NCI-H524 (cell line): ENCODE data around the gene ZNFX1.

Experiments
- DNase-seq, 2 experiments: peaks; one replicate each; lab custom pipeline; 2025; lab: John Stamatoyannopoulos, UW

ZNFX1 gene

DNA sequence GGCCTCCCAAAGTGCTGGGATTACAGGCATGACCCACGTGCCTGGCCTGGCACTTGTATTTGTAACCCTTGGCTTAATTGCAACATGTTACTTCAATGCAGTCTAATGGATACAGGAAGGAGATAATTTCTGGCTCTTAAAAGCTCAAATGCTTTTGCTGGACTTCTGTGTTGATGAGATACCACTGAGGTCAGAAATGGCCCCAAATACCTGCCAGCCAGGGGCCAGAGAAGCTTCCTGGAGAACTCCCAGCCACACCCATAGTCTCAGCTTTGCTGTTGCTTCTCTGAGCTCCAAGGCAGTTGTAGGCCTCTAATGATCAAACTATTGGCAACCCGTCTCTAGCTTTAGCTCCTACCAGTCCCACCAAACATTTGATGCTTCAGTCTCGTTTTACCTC lies 14.2 kb upstream of the ZNFX1 start:
- no peak for DNase-seq

DNA sequence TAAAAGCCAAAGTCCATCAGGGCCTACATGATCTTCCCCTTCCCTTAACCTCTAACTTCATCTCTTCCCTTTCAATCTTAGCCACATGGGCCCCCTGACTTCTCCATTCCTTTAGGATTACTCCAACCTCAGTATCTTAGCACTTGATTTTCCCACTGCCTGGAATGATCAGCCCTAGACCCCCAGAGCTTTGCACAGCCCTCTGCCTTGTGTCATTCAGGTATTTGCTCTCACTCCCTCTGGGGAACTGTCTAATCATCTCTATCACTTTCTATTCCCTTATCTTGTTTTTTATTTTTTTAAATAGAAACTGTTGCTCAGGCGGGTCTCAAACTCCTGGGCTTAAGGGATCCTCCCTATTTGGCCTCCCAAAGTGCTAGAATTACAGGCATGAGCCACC lies 13.3 kb upstream of the ZNFX1 start:
- no peak for DNase-seq

- no peak for DNase-seq
Observed at GRCh38 chr20:49290608-49291191, 12.8 kb upstream of the ZNFX1 start.

- no peak for DNase-seq
Observed at GRCh38 chr20:49288784-49289696, 11.2 kb upstream of the ZNFX1 start.

- no peak for DNase-seq
Observed at GRCh38 chr20:49288250-49288751, 10.4 kb upstream of the ZNFX1 start.

DNA sequence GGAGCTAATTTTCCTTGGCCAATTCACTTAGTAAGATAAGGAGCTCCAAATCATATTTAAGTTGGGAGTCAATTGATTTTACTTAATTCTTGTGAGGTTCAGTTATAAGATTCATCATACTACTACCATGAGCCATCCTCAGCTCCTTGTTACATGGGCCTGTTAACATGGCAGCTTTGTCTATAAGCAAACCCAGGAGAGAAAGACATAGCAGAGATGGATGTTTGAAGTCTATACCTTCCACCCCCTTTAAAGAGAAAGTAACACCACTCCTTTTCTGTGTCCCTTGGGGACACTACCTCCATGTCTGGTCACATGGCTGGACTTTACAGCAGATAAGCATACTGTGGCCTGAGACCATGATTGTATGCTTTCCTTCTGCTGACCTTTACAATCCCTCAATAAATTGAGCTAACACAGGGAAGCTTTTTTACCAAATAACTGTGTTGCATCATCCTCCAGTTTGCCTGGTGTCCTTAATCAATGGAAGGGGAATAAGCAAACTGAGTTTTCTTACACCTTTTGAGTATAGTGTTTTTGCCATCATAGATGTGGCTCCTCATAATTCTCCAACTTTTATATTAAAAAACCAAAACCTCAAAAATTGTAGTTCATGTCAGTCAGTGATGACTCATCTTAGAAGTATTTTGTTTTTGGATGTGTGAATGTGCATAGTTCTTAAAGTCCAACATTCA lies 9.8 kb upstream of the ZNFX1 start:
- no peak for DNase-seq

DNA sequence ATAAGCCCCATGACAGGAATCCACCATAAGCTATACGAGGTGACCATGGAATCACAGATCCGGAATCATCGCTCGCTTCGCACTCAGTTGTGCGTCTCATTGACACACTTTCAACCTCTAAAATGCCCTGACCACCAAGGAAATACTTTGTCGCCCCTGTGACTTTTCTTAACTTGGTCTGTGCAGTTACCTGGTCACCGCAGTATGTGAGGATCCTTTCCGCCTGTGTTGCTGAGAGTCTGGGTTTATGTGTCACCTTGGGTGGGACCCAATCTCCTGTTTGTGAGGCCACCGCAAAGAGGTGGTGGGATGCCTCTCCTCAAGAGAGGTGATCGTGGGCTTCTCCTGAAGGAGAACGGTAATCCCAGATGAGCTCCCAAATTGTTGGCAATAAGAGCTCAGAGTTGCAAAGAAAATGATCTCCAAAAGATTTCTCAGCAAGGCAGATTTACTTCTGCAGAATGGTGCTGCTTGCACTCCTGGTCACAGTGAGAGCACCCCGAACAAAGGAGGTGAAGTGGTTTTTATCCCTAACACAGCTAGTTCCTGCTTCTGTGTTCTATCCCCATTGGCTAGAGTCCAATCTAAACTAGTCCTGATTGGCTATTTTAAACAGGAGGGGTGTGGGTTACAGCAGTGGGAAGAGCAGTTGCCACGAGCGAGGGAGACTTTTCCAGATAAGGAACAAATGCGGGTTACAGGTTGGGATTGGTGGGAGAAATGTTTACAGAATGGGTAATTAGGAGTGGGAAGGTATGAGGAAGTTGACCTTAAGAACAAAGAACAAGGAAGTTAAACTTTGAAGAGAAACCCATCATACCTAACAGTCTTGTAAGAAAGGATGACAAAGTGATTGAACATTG lies 9.1 kb upstream of the ZNFX1 start:
- DNase-seq = no peak

GRCh38 chr20:49285813-49286494 lies 8.1 kb upstream of the ZNFX1 start:
- no peak for DNase-seq

GRCh38 chr20:49285233-49285668 lies 7.4 kb upstream of the ZNFX1 start:
- DNase-seq = no peak

GRCh38 chr20:49284818-49285217 lies 7.0 kb upstream of the ZNFX1 start:
- DNase-seq = no peak

DNA sequence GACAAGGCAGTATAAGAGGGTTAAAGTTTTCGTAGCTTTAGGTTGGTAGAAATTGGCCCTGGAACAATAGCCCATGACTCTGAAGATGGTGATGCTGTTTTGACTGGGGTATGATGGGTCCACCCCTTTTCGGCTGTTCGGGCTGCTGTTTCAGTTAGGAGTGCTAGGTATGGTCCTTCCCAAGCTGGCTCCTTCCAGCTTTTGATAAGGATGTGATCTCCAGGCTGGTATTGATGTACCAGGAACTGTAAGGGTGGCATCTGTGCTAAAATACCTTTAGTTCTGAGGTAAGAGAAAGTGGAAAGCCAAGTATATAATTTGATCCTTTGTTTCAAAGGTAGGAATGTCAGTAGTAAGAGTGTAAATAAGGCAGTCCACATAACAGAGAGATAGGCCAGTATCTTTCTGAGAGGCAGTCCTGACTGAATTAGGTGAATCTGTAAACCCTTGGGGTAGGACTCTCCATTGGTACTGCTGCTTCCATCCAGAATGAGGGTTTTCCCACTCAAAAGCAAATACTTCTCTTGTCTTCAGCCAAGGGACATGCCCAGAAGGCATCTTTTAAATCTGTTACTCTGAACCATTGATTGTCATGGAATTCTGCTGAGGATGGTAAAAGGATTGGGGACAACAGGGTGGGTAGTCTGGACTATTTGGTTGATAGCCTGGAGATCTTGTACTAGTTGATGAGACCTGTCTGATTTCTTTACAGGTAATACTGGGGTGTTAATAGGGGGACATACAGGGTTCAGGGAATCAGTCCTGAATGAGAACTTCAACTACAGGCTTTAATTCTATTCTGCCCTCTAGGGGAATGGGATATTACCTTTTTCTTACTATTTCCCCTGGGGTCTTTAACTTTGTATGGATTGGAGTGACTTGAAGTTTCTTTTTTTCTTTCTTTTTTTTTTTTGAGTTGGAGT lies 6.1 kb upstream of the ZNFX1 start:
- DNase-seq = no peak

DNA sequence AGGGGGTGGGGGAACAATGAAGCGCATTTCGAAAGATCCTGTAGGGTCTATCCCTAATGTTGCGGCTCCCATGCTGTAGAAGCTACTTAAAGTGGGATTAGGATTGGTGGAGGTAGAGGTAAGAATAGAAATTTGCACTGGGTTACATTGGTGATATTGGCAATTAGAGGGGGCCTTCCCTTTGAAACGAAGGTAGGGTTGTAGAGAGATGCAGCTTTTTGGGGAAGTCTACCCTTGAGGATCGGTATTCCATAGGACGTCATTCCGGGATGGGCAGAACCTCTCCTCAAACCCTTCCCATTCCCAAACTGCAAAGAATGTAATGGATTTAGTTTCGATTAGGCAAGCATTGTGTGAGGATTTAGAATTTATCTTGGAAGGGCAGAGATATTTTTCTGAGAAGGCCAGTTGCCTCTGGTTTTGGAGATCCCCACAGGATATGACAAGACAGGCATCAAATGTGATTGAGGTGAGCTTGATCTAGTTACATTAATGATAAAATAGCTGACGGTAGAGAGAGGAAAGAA lies 5.4 kb upstream of the ZNFX1 start:
- DNase-seq = no peak

DNA sequence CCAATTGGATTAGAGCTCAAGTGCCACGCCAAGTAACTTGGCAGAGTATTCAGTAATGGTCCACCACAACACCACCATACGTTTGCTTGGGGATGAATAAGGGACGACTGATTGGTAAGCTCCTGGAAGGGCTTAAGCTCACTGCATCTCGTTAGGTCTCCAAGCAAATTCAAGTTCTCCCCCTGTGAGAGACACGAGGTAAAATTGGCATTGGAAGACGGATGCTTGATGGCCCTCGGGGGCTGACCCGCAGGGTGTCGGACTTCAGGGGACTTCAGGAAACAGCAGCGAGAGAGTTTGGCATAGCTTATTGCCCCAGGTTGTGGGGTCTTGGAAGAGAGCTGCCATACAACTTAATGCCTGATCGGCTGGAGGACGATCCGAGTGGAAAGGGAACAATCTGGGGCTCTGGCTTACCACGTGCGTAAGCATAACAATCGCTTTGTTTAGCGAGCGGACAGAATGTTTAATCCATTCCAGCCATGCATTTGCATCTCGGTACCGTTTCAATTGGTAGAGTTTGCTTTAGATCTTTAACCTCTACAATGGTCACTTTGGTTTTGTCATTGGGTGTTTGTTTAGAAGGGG lies 4.8 kb upstream of the ZNFX1 start:
- DNase-seq = no peak

DNA sequence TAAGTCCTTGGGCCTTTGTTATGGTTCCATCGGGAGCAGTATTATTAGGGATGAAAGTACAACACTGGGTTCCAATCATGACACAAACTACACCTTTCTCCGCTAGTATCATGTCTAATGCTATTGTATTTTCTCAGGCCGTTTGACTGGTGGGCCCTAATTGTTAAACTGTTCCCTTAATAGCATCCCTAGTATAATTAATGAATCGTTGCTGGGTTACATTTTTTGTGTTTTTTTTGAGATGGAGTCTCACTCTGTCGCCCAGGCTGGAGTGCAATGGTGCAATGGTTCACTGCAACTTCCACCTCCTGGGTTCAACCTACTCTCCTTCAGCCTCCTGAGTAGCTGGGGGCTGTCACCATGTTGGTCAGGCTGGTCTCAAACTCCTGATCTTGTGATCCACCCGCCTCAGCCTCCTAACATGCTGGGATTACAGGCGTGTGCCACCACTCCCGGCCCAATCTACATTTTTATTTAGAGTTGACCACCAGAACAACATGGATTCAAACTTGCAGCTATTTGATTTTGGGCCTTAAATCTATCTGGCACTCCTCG lies 4.1 kb upstream of the ZNFX1 start:
- no peak for DNase-seq

GRCh38 chr20:49281059-49281912 lies 3.4 kb upstream of the ZNFX1 start:
- no peak for DNase-seq

DNA sequence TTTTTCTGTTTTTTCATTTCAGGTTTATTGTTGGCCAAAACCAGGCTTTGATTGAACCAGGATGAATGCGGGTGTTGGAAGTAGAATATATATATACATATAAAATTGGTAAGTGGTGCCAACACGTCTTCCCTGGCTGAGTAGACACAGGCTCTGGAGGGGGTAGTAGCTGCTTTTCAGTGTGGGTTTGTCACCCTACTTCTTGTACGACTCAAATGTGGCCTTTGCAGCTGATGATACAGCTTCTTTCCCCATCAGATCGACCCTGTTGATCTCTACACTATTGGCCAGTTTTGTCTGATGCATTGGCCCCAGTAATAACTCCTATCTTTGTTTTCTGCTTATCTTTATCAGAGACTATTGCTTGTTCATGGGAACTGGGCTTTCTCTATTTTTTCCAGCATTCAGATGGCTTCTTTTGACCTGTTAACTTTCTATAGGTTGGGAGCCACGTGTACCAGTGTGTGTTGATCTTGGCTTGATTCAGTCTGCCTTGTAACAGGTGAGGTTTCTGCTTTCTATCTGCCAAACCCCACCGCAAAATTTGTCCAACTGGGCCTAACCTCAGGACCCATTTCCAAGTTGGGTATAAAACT lies 2.7 kb upstream of the ZNFX1 start:
- no peak for DNase-seq

GRCh38 chr20:49279677-49280462 lies 2.0 kb upstream of the ZNFX1 start:
- no peak for DNase-seq
